Measurements from ENCODE around the gene YPEL3.

Gene YPEL3

GRCh38 chr16:30068333-30068732 lies 27.7 kb downstream of the YPEL3 start:
- TF ChIP-seq GABPA (IDR thresholded peaks at IDR 0.05; ENCODE audit: low read depth) (no peak), POLR2AphosphoS5 (IDR thresholded peaks at IDR 0.05; ENCODE audit: low read depth) (no peak), SPI1 (IDR thresholded peaks at IDR 0.05; ENCODE audit: borderline replicate concordance, low read depth) (no peak), REST (IDR thresholded peaks at IDR 0.05; ENCODE audit: insufficient replicate concordance, low read depth) (no peak)
- TF ChIP-seq, protein P1, sequence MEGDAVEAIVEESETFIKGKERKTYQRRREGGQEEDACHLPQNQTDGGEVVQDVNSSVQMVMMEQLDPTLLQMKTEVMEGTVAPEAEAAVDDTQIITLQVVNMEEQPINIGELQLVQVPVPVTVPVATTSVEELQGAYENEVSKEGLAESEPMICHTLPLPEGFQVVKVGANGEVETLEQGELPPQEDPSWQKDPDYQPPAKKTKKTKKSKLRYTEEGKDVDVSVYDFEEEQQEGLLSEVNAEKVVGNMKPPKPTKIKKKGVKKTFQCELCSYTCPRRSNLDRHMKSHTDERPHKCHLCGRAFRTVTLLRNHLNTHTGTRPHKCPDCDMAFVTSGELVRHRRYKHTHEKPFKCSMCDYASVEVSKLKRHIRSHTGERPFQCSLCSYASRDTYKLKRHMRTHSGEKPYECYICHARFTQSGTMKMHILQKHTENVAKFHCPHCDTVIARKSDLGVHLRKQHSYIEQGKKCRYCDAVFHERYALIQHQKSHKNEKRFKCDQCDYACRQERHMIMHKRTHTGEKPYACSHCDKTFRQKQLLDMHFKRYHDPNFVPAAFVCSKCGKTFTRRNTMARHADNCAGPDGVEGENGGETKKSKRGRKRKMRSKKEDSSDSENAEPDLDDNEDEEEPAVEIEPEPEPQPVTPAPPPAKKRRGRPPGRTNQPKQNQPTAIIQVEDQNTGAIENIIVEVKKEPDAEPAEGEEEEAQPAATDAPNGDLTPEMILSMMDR (IDR thresholded peaks at IDR 0.05; ENCODE audit: insufficient read depth, low read length): no peak
- DNase-seq (ENCODE audit: low read depth in 1 of 2, low spot score in 1 of 2): no peak
- no peak overlapping the region; the same call in 1 of the 2 replicates for H3K27ac ChIP-seq (replicated peaks)
- H3K27me3 ChIP-seq (ENCODE audit: insufficient read depth, poor library complexity, severe bottlenecking): no peaks in the 10 kb centered on the region
- H3K4me3 ChIP-seq (replicated peaks; ENCODE audit: insufficient read depth, low read length): no peak overlapping the region

- no peak for TF ChIP-seq POLR2AphosphoS5 (IDR thresholded peaks at IDR 0.05; ENCODE audit: low read depth)
- TF ChIP-seq, protein P1 (IDR thresholded peaks at IDR 0.05; ENCODE audit: insufficient read depth, low read length): no peak
- TF ChIP-seq REST (IDR thresholded peaks at IDR 0.05; ENCODE audit: insufficient replicate concordance, low read depth): no peak
- Histone ChIP-seq H3K4me3 (replicated peaks; ENCODE audit: insufficient read depth, low read length) (peak overlapping the region; percentile 98), H3K27ac (replicated peaks) (no peak overlapping the region; the same call in 1 of the 2 replicates), H3K27me3 (ENCODE audit: insufficient read depth, poor library complexity, severe bottlenecking) (no peaks in the 10 kb centered on the region)
- no peak for DNase-seq (ENCODE audit: low read depth in 1 of 2, low spot score in 1 of 2)
Observed at GRCh38 chr16:30067584-30067916, 28.5 kb downstream of the YPEL3 start.

DNA sequence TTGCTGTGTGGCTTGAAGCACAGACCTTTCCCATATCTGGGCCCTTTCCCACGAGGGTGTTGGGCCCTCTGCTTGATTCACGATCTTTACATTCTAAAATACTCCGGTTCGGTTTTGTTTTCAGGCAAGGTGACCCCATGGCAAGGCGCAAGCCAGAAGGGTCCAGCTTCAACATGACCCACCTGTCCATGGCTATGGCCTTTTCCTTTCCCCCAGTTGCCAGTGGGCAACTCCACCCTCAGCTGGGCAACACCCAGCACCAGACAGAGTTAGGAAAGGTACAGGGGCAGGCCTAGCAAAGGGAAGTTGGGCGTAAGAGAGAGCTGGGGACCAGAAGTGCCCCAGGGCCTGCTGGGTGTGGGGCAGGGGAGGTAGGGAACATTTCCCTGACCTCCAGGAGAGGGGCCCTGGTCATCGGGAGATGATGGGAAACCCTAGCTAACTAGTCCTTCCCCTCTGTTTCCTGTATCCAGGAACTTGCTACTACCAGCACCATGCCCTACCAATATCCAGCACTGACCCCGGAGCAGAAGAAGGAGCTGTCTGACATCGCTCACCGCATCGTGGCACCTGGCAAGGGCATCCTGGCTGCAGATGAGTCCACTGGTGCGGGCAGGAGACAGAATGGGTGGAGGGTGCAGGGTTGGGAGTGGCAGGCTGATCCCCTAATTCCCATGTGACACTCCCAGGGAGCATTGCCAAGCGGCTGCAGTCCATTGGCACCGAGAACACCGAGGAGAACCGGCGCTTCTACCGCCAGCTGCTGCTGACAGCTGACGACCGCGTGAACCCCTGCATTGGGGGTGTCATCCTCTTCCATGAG lies 29.0 kb downstream of the YPEL3 start:
- TF ChIP-seq GABPA (IDR thresholded peaks at IDR 0.05; ENCODE audit: low read depth): no peak
- H3K27me3 ChIP-seq (ENCODE audit: insufficient read depth, poor library complexity, severe bottlenecking): no peaks in the 10 kb centered on the region
- H3K27ac ChIP-seq (replicated peaks): peak overlapping the region; percentile 94
- peak in 1 of 2 experiments; percentile 71 for DNase-seq (ENCODE audit: low read depth in 1 of 2, low spot score in 1 of 2)
- H3K4me3 ChIP-seq (replicated peaks; ENCODE audit: insufficient read depth, low read length): peak overlapping the region; percentile 98

- DNase-seq (ENCODE audit: low read depth in 1 of 2, low spot score in 1 of 2): peak; percentile 54 to 90
- Histone ChIP-seq H3K27ac (replicated peaks) (peak overlapping the region; percentile 94), H3K4me3 (replicated peaks; ENCODE audit: insufficient read depth, low read length) (peak overlapping the region; percentile 98), H3K27me3 (ENCODE audit: insufficient read depth, poor library complexity, severe bottlenecking) (no peaks in the 10 kb centered on the region)
- no peak for TF ChIP-seq POLR2AphosphoS5 (IDR thresholded peaks at IDR 0.05; ENCODE audit: low read depth)
- TF ChIP-seq, protein P1 (IDR thresholded peaks at IDR 0.05; ENCODE audit: insufficient read depth, low read length): no peak
- TF ChIP-seq REST (IDR thresholded peaks at IDR 0.05; ENCODE audit: insufficient replicate concordance, low read depth): no peak
- no peak for TF ChIP-seq GABPA (IDR thresholded peaks at IDR 0.05; ENCODE audit: low read depth)
- TF ChIP-seq SPI1 (IDR thresholded peaks at IDR 0.05; ENCODE audit: borderline replicate concordance, low read depth): no peak
Observed at GRCh38 chr16:30065943-30066760, 29.9 kb downstream of the YPEL3 start.

Data from HL-60 (cell line).